ENCODE measurements around the gene MELTF.

- TF ChIP-seq CTCF (IDR thresholded peaks at IDR 0.05): no peak
- TF ChIP-seq REST (IDR thresholded peaks at IDR 0.05; ENCODE audit: insufficient read depth in 1 of 2, low read depth in 2 of 2, low read length in 1 of 2): no peak
- TF ChIP-seq POLR2AphosphoS5 (IDR thresholded peaks at IDR 0.05; ENCODE audit: low read depth, low read length): no peak
Measured at GRCh38 chr3:196985954-196986885, 43.4 kb downstream of the MELTF start.

All from Panc1 (cell line).